Measurements from ENCODE around the gene NDST1.

The NDST1 gene

DNA sequence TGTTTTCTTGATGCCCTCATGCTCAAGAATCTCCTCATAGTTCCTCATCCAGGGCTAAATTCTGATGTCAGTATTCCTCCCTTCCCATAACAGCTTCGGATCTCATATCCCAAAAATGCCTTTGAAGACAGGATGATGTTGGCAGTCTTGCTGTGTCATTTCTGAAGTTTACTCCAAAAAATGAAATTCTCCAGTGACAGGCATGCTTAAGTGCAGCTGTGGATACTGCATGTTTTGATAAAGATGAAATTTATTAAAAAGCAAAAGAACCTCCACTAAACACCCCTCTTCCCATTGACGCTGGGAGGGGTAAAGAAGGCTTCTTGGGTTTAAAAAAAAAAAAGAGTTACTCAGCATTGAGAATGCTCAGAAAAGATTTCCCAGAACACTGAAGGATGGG is 43.1 kb downstream of the NDST1 start:
- no peaks in the 10 kb centered on the region for H3K27me3 Mint-ChIP-seq (ENCODE audit: low read depth)
- no peaks in the 10 kb centered on the region for H3K36me3 Mint-ChIP-seq (ENCODE audit: low read depth)
- no peak overlapping the region for H3K4me3 Mint-ChIP-seq
- no peaks in the 10 kb centered on the region for H3K9me3 Mint-ChIP-seq
- no peak overlapping the region for H3K27ac Mint-ChIP-seq
- H3K4me1 Mint-ChIP-seq (ENCODE audit: low read depth) = no peaks in the 10 kb centered on the region

DNA sequence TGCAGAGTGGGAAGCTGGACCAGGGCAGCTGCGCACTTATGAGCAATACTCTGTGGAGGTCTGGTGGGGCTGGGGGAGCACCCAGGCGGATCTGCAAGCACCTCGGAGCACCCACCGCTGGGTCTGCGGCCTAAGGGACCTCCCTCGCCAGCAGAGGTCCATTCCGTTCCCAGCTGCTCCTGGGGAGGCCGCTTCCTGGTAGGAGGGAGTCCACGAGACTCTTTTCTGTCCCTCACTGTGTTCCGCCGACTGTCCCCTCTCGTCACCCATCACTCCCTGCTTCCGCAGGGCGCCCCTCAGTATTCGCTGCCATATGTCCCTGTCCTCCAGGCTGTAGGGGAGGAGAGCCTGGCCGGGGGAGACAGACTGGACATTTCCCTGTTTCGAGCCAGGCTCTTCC is 45.5 kb downstream of the NDST1 start:
- Mint-ChIP-seq H3K4me1 (ENCODE audit: low read depth) (no peaks in the 10 kb centered on the region), H3K27me3 (ENCODE audit: low read depth) (no peaks in the 10 kb centered on the region), H3K9me3 (no peaks in the 10 kb centered on the region), H3K4me3 (no peak overlapping the region), H3K36me3 (ENCODE audit: low read depth) (no peaks in the 10 kb centered on the region), H3K27ac (no peak overlapping the region)

DNA sequence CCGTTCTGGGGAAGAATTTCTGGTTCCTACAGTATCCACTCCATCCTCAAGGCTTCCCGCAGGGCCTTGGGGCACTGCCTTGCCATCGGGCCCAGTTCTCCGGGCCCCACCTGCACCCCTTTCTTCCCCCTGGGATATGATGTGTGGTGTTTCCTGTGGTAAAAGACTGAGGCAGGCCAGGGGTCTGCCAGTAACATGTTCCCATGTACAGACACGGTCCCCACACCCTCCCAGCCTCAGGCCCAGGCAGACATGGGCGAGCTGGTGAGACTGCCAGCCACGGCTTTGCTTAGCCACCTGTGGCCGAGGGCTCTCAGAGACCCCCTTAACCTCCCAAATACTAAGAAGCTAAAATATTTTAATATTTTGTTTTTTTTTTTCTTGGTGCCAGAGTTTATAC is 46.0 kb downstream of the NDST1 start:
- Mint-ChIP-seq H3K27ac (no peak overlapping the region), H3K9me3 (no peaks in the 10 kb centered on the region), H3K27me3 (ENCODE audit: low read depth) (no peaks in the 10 kb centered on the region), H3K4me1 (ENCODE audit: low read depth) (no peaks in the 10 kb centered on the region), H3K36me3 (ENCODE audit: low read depth) (no peaks in the 10 kb centered on the region), H3K4me3 (no peak overlapping the region)

DNA sequence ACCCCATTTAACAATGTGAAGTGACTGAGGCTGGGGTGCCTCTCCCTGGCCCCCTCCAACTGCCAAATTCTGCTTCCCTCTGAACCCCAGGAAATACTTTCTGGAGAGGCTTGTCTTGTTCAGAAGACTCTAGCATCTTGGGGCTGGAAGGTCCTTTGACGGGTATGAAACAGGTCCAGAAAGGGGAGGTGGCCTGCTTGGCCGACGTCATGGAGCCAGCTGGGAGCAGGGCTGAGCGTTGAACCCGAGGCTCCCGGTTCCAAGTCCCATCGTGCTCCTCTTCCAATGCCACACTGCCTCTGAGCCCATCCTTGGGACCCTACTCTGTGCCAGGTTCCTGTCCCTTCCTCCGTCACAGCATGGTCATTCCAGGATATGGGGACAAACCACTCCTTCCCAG is 46.9 kb downstream of the NDST1 start:
- Mint-ChIP-seq H3K27me3 (ENCODE audit: low read depth) (no peaks in the 10 kb centered on the region), H3K4me3 (no peak overlapping the region), H3K27ac (no peak overlapping the region), H3K4me1 (ENCODE audit: low read depth) (no peaks in the 10 kb centered on the region), H3K36me3 (ENCODE audit: low read depth) (no peaks in the 10 kb centered on the region), H3K9me3 (no peaks in the 10 kb centered on the region)

DNA sequence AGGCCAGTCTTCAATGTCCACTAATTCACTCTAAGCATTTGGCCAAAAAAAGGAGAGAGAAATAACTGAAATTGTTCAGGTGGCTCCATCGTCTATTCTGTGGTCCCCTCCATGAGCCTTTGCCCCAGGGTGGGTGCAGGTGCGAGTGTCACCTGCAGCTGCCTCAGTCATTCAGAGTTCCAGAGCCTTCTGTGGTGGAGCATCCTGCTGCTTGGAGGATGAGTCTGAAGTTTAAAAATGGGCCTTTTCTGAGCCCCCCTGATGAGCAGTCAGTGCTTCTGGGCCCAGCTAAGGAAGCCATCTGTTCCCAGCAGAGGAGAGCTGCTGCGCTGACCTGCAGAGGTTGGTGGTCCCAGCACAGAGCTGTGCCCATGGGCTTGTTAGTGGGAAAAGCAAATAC is 48.2 kb downstream of the NDST1 start:
- no peak overlapping the region for H3K4me3 Mint-ChIP-seq
- H3K27me3 Mint-ChIP-seq (ENCODE audit: low read depth) = no peaks in the 10 kb centered on the region
- no peak overlapping the region for H3K27ac Mint-ChIP-seq
- H3K36me3 Mint-ChIP-seq (ENCODE audit: low read depth) = no peaks in the 10 kb centered on the region
- H3K4me1 Mint-ChIP-seq (ENCODE audit: low read depth) = no peaks in the 10 kb centered on the region
- H3K9me3 Mint-ChIP-seq = no peaks in the 10 kb centered on the region

DNA sequence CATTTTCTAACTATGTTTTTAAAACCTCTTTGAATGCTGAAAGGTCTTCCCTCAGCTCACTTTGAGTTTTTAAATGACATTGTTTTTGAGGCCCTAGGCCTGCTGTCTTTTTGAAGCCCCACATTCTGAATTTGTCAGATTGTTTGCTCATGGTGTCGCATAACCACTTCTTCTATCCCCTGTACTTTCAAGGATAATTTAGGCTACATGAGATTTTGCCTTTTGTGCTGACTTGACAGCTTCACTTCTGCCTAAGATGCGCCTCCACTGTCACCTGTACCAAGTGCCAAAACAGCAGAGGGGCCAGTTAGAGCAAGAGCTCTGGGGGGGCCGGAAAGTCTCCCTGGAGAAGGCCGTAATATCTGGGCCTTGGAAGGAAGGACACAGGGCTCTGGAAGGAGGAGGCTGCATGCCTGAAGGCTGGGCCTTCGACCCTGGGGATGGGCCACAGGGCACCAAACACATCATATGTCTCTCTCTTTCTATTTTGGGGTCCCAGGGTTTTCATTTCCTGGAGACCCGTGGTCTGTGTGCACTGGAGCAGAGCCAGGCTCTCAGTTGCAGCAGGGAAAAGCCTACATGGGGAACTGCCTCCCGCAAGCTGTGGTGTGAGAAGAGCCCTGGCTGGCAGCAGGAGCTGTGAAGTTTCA is 49.1 kb downstream of the NDST1 start:
- no peaks in the 10 kb centered on the region for H3K4me1 Mint-ChIP-seq (ENCODE audit: low read depth)
- no peaks in the 10 kb centered on the region for H3K27me3 Mint-ChIP-seq (ENCODE audit: low read depth)
- H3K27ac Mint-ChIP-seq = no peak overlapping the region
- H3K9me3 Mint-ChIP-seq = no peaks in the 10 kb centered on the region
- no peak overlapping the region for H3K4me3 Mint-ChIP-seq
- no peaks in the 10 kb centered on the region for H3K36me3 Mint-ChIP-seq (ENCODE audit: low read depth)

DNA sequence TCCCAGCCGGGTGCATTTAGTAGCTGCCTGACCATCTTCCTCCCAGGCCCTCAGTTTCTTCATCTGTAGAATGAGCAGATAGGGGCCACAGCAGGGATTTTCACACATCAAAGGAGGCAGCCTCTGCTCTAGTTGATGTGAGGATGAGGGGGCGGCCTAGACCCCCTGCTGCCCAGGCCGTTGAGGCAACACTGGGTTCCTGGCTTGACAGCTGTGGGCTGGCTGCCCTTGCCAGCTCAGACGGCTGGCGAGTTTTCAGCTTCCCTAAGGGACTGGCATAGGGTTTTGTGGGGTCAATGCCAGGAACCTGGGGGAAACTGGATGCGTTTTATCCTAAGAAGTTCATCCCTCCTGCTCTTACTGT is 49.6 kb downstream of the NDST1 start:
- Mint-ChIP-seq H3K9me3 (no peaks in the 10 kb centered on the region), H3K27me3 (ENCODE audit: low read depth) (no peaks in the 10 kb centered on the region), H3K27ac (no peak overlapping the region), H3K4me3 (no peak overlapping the region), H3K36me3 (ENCODE audit: low read depth) (no peaks in the 10 kb centered on the region), H3K4me1 (ENCODE audit: low read depth) (no peaks in the 10 kb centered on the region)

DNA sequence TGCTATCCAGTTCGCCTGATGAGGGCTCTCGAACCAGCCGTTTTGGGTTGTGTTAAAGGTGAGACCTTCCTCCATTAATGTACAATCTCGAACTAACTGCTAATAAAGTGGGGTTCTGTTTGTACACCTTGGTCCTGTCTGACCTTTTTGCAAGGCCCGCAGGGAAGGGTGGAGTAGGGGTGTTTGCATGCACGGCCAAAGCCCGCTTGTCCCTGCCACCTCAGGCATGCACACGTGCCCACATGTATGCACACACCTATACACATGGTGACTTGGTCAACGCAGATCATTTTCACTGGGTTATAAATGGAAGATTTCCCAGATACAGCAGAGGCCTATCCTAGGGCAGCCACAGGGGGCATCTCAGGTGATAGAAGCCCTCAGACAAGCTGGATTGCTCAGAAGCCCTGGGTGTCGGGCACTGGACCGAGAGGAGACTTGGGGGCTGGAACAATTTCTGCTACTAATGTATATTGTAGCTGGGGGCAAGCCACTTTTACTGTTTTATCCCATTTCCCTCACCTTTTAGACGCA is 50.2 kb downstream of the NDST1 start:
- Mint-ChIP-seq H3K4me3 (no peak overlapping the region), H3K27me3 (ENCODE audit: low read depth) (peaks cover 3% of the 10 kb centered on the region), H3K27ac (no peak overlapping the region), H3K36me3 (ENCODE audit: low read depth) (no peaks in the 10 kb centered on the region), H3K9me3 (no peaks in the 10 kb centered on the region), H3K4me1 (ENCODE audit: low read depth) (no peaks in the 10 kb centered on the region)

DNA sequence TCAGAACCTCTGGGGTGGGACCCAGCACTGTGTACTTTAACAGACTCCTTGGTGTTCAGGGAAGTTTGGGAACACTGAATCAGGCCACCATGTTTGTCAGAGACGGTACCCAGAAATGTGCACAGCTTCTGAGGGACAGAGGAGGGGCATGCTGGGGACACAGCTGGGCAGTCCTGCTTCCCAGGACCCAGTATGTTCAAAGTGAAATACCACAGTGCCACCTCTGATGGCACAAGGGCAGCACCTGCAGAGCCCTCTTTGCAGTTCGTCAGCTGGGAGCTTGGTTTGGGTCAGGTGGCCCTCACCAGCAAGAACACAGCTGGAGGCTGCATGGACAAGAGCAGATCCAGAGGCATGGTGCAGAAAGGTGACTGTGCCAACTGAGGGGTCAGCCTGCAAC is 51.2 kb downstream of the NDST1 start:
- Mint-ChIP-seq H3K4me1 (ENCODE audit: low read depth) (no peaks in the 10 kb centered on the region), H3K27ac (no peak overlapping the region), H3K4me3 (no peak overlapping the region), H3K9me3 (no peaks in the 10 kb centered on the region), H3K27me3 (ENCODE audit: low read depth) (peaks cover 3% of the 10 kb centered on the region), H3K36me3 (ENCODE audit: low read depth) (no peaks in the 10 kb centered on the region)

GRCh38 chr5:150559701-150560100 is 51.8 kb downstream of the NDST1 start:
- Mint-ChIP-seq H3K4me1 (ENCODE audit: low read depth) (no peaks in the 10 kb centered on the region), H3K4me3 (no peak overlapping the region), H3K36me3 (ENCODE audit: low read depth) (no peaks in the 10 kb centered on the region), H3K27me3 (ENCODE audit: low read depth) (peaks cover 3% of the 10 kb centered on the region), H3K27ac (no peak overlapping the region), H3K9me3 (no peaks in the 10 kb centered on the region)

DNA sequence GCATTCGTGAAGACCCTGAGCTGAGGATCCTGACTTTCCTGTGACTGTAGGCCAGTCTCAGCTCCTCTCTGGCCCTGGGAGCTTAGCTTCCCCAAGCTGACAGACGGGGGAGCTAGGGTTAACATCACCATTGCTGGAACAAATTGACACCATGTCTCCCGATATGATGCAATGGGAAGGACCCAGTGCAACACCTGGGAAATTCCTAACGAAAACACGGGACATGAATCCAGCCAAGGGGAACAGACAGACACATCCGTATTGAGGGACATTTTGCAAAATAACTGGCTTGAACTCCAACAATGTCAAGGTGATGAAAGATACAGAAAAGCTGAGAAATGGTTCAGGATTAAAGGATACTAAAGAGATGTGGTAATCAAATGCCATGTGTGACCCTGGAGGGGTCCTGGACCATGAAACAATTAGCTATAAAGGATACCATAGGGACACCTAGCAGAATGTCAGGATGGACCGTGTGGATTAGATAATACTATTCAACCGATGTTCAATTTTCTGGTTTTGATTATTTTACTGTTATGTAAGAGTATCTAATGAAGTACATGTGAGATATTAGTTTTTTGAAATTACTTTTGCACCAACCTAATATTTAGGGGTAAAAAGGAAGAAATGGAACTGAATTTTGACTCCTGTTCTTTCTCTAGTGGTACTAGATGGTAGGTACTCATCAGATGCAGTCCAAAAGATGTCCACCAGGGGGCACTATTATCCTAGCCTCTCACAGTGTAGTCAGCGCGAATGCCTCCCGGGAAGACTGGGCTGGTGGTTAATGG is 52.7 kb downstream of the NDST1 start:
- no peaks in the 10 kb centered on the region for H3K36me3 Mint-ChIP-seq (ENCODE audit: low read depth)
- H3K4me3 Mint-ChIP-seq = no peak overlapping the region
- no peaks in the 10 kb centered on the region for H3K4me1 Mint-ChIP-seq (ENCODE audit: low read depth)
- no peak overlapping the region for H3K27ac Mint-ChIP-seq
- no peaks in the 10 kb centered on the region for H3K9me3 Mint-ChIP-seq
- peaks cover 3% of the 10 kb centered on the region for H3K27me3 Mint-ChIP-seq (ENCODE audit: low read depth)

DNA sequence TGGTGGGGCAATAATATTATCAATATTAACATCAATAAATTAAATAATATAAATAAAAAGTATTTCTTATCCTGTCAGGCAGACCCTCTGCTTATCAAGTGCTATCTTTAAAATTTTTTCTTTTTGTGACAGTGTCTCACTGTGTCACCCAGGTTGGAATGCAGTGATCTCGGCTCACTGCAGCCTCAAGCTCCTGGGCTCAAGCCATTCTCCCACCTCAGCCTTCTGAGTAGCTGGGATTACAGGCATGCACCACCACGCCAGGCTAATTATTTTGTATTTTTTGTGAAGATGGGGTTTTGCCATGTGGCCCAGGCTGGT is 53.2 kb downstream of the NDST1 start:
- no peak overlapping the region for H3K4me3 Mint-ChIP-seq
- no peak overlapping the region for H3K27ac Mint-ChIP-seq
- H3K36me3 Mint-ChIP-seq (ENCODE audit: low read depth) = no peaks in the 10 kb centered on the region
- no peaks in the 10 kb centered on the region for H3K4me1 Mint-ChIP-seq (ENCODE audit: low read depth)
- no peaks in the 10 kb centered on the region for H3K9me3 Mint-ChIP-seq
- H3K27me3 Mint-ChIP-seq (ENCODE audit: low read depth) = peaks cover 3% of the 10 kb centered on the region

DNA sequence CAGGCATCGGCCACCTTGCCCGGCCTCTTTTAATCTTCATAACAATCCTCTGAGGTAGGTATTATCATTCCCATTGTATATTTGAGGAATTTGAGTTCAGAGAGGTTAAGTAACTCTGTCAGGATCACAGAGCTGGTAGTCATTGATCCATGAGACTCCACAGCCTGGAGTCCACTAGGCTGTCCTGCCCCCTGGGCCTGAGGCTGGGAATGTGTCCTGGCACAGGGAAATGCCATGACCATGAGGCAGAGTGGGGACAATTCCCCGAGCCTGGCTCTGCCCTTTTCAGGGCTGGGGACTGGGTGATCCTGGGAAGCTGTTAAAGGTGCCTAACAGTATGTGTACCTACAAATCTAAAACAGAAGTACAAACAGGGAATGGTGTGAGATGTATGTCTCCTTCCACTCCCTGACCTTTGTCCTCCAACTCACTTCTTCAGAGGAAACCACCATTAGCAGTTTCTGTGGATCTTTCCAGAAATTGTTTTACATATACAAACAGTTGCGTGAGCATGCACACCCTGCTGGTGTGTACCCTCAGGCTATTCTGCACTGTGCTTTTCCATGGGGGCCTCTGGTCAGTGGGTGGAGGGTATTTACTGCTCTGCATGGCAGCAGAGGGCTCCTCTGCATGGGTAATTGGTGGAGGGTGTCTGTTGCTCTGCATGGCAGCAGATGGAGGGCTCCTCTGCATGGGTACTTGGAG is 53.8 kb downstream of the NDST1 start:
- H3K9me3 Mint-ChIP-seq = no peaks in the 10 kb centered on the region
- H3K4me3 Mint-ChIP-seq = no peak overlapping the region
- H3K4me1 Mint-ChIP-seq (ENCODE audit: low read depth) = no peaks in the 10 kb centered on the region
- H3K27ac Mint-ChIP-seq = no peak overlapping the region
- H3K27me3 Mint-ChIP-seq (ENCODE audit: low read depth) = peaks cover 3% of the 10 kb centered on the region
- no peaks in the 10 kb centered on the region for H3K36me3 Mint-ChIP-seq (ENCODE audit: low read depth)

DNA sequence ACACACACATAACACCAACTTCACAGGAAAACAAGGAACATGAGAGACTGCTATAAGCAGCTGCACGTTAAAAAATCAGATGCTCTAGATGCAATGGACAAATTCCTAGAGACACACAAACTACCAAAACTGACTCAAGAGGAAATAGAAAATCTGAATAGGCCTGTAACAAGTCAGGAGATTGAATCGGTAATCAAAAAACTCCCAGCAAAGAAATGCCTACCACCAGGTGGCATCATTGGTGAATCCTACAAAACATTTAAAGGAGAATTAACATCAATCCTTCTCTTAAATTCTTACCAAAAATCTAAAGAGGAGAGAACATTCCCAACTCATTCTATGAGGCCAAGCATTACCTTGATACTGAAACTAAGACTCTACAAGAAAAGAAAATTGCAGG is 54.9 kb downstream of the NDST1 start:
- no peaks in the 10 kb centered on the region for H3K4me1 Mint-ChIP-seq (ENCODE audit: low read depth)
- peaks cover 3% of the 10 kb centered on the region for H3K27me3 Mint-ChIP-seq (ENCODE audit: low read depth)
- no peaks in the 10 kb centered on the region for H3K9me3 Mint-ChIP-seq
- no peak overlapping the region for H3K4me3 Mint-ChIP-seq
- no peaks in the 10 kb centered on the region for H3K36me3 Mint-ChIP-seq (ENCODE audit: low read depth)
- H3K27ac Mint-ChIP-seq = peak overlapping the region; percentile 8

DNA sequence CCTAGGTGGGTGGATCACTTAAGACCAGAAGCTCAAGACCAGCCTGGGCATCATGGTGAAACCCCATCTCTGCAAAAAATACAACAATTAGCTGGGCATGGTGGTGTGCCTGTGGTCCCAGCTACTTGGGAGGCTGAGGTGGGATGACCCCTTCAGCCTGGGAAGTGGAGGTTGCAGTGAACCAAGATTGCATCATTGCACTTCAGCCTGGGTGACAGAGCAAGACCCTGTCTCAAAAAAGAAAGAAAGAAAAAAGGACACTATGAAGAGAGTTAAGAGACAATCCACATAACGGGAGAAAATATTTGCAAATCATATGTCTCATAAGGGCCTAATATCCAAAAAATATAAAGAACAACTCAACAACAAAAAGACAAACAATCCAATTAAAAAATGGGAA is 57.9 kb downstream of the NDST1 start:
- Mint-ChIP-seq H3K4me3 (no peak overlapping the region), H3K4me1 (ENCODE audit: low read depth) (no peaks in the 10 kb centered on the region), H3K27ac (no peak overlapping the region), H3K36me3 (ENCODE audit: low read depth) (no peaks in the 10 kb centered on the region), H3K9me3 (no peaks in the 10 kb centered on the region), H3K27me3 (ENCODE audit: low read depth) (peaks cover 7% of the 10 kb centered on the region)

All from T-helper 1 cell treated with Interleukin-12 subunit alpha and Interleukin-12 subunit beta and Interleukin-4 antibody, amounts not matched to agents 30 μg/mL and 1 μg/mL, for 36 hours (primary cell).